Activated B cell treated with CpG ODN at 0.5 μM for 24 hours (primary cell): ENCODE measurements around the gene LEMD1. TPM values are rescaled to one million over a fixed set of nuclear protein-coding genes. Genes with fewer than 3 reads are reported as not detected.
A peak's percentile ranks its signal among the peaks of the same experiment; 100 is the strongest.

Experiments
- ATAC-seq: fragments of 200-7000 bp; cut with Tn5 transposase; one replicate; pipeline ENCODE4 v1.10.0; 2021; ENCODE audit warnings: low read depth, mild to moderate bottlenecking, moderate library complexity
- CTCF ChIA-PET: fragments of 350-600 bp; sonication (Branson Sonifier 250); formaldehyde crosslinking; loops from one replicate; lab custom pipeline; 2021; ENCODE audit warnings: antibody characterized with exemption; lab: Charles Lee
- POLR2A ChIA-PET: fragments of 350-600 bp; sonication (Branson Sonifier 250); formaldehyde crosslinking; loops from one replicate; lab custom pipeline; 2021; ENCODE audit warnings: antibody characterized with exemption; lab: Charles Lee
- DNase-seq: peaks from one replicate; pipeline ENCODE4 v3.0.0; 2022
- H3K27ac Mint-ChIP-seq: one replicate; pipeline ENCODE4 v1.8.0; 2020; ENCODE audit warnings: mixed read lengths
- H3K27me3 Mint-ChIP-seq: one replicate; pipeline ENCODE4 v1.8.0; 2021; ENCODE audit warnings: mixed read lengths
- H3K36me3 Mint-ChIP-seq: one replicate; pipeline ENCODE4 v1.8.0; 2021; ENCODE audit warnings: low read depth, mixed read lengths
- H3K4me1 Mint-ChIP-seq: one replicate; pipeline ENCODE4 v1.8.0; 2021; ENCODE audit warnings: mixed read lengths
- H3K4me3 Mint-ChIP-seq: one replicate; pipeline ENCODE4 v1.8.0; 2020; ENCODE audit warnings: mild to moderate bottlenecking, mixed read lengths
- H3K9me3 Mint-ChIP-seq: one replicate; pipeline ENCODE4 v1.8.0; 2020; ENCODE audit warnings: mixed read lengths
- CTCF ChIP-seq: fragments of 200-600 bp; IDR thresholded peaks from one replicate; pipeline ENCODE4 v1.8.0; 2022; ENCODE audit warnings: antibody characterized with exemption, mild to moderate bottlenecking
- intact Hi-C: fragments of 100-400 bp; cut with micrococcal nuclease; formaldehyde crosslinking; loops from one replicate; pipeline ENCODE4 v1.15.1; 2024
- total RNA-seq: library from RNA; stranded (reverse); gene quantifications from 2 replicates; pipeline ENCODE4 v1.2.3, GENCODE V29; 2022

LEMD1 gene
- total RNA-seq, 1 donor from 2014 or later = not detected

GRCh38 chr1:205456868-205457745 is 35.3 kb upstream of the LEMD1 start:
- Mint-ChIP-seq H3K27me3 (peaks cover 51% of the 10 kb centered on the region), H3K4me3 (peak overlapping the region; percentile 11), H3K4me1 (peaks cover 19% of the 10 kb centered on the region), H3K27ac (no peak overlapping the region), H3K36me3 (no peaks in the 10 kb centered on the region), H3K9me3 (no peaks in the 10 kb centered on the region)
- no peak for TF ChIP-seq CTCF
- ATAC-seq (no peak), DNase-seq (no peak)
- intact Hi-C loops = no loop called here
- POLR2A ChIA-PET = interaction anchor here (1.2 kb wide), 1 partner anchor 16 kb away, joined by 4 read pairs; no protein-coding TSS in a partner anchor
- CTCF ChIA-PET = interaction anchor here (1.2 to 2.0 kb wide), 3 partner anchors 103 to 200 kb away, joined by 3 to 4 read pairs (median 4); no protein-coding TSS in a partner anchor

- Mint-ChIP-seq H3K9me3 (no peaks in the 10 kb centered on the region), H3K36me3 (no peaks in the 10 kb centered on the region), H3K4me1 (peaks cover 19% of the 10 kb centered on the region), H3K4me3 (peak overlapping the region; percentile 79), H3K27ac (no peak overlapping the region), H3K27me3 (peaks cover 52% of the 10 kb centered on the region)
- DNase-seq = no peak
- intact Hi-C loops = no loop called here
- ChIA-PET POLR2A (interaction anchor here (1.1 to 1.2 kb wide), 2 partner anchors 11 to 16 kb away, joined by 3 to 4 read pairs; no protein-coding TSS in a partner anchor), CTCF (interaction anchor here (1.2 to 2.0 kb wide), 3 partner anchors 102 to 200 kb away, joined by 3 to 4 read pairs (median 4); no protein-coding TSS in a partner anchor)
- ATAC-seq = no peak
- no peak for TF ChIP-seq CTCF
Observed at GRCh38 chr1:205456383-205456867, 34.6 kb upstream of the LEMD1 start.

GRCh38 chr1:205455581-205456382 is 33.9 kb upstream of the LEMD1 start, which contains the start of gene BLACAT1:
Gene BLACAT1 (minus strand): TSS chr1:205456045.
- H3K27ac Mint-ChIP-seq = no peak within 1 kb of the TSS

GRCh38 chr1:205454903-205455335 is 33.1 kb upstream of the LEMD1 start:
- CTCF ChIA-PET = no interaction called here
- ATAC-seq (no peak), DNase-seq (no peak)
- H3K27me3 Mint-ChIP-seq = peaks cover 54% of the 10 kb centered on the region
- peak overlapping the region; percentile 46 for H3K4me3 Mint-ChIP-seq
- intact Hi-C loops = no loop called here
- peaks cover 19% of the 10 kb centered on the region for H3K4me1 Mint-ChIP-seq
- no peak for TF ChIP-seq CTCF
- no peaks in the 10 kb centered on the region for H3K9me3 Mint-ChIP-seq
- H3K36me3 Mint-ChIP-seq = no peaks in the 10 kb centered on the region
- H3K27ac Mint-ChIP-seq = no peak overlapping the region
- POLR2A ChIA-PET = interaction anchor here (0.7 to 1.0 kb wide), 2 partner anchors 14 to 222 kb away, joined by 3 read pairs; no protein-coding TSS in a partner anchor

More at GRCh38 chr1:205455581-205456382, 33.9 kb upstream of the LEMD1 start, which contains the start of gene BLACAT1:
- DNase-seq (no peak), ATAC-seq (no peak)
- ChIA-PET POLR2A (interaction anchor here (1.0 to 1.2 kb wide), 3 partner anchors 11 to 15 kb away, joined by 3 to 4 read pairs (median 3); no protein-coding TSS in a partner anchor), CTCF (interaction anchor here (1.4 to 2.0 kb wide), 2 partner anchors 102 to 182 kb away, joined by 4 read pairs; no protein-coding TSS in a partner anchor)
- Mint-ChIP-seq H3K36me3 (no peaks in the 10 kb centered on the region), H3K9me3 (no peaks in the 10 kb centered on the region), H3K27me3 (peaks cover 53% of the 10 kb centered on the region), H3K4me1 (peaks cover 19% of the 10 kb centered on the region), H3K4me3 (peak within 1 kb of the TSS; percentile 79)
- intact Hi-C loops = no loop called here
- TF ChIP-seq CTCF = no peak
